IMR-90 (cell line): ENCODE data around the gene FLT3LG. TPM values are rescaled to one million over a fixed set of nuclear protein-coding genes. Genes with fewer than 3 reads are reported as not detected.

ENCODE experiments used
- ATAC-seq: fragments of 200-7000 bp; cut with Tn5 transposase; 2 replicates; pipeline ENCODE4 v1.9.1; 2020; ENCODE audit warnings: low read depth, mild to moderate bottlenecking, moderate library complexity
- BruUV-seq: library from RNA; stranded (reverse); fragments of 400-500 nt; replicated peaks from 2 replicates; lab custom pipeline; 2021; lab: Mats Ljungman, UMichigan
- CTCF ChIA-PET: fragments of 300-600 bp; formaldehyde crosslinking; extraction: SDS; loops from one replicate; lab custom pipeline; 2021; ENCODE audit warnings: antibody characterized with exemption; lab: Yijun Ruan, JAX
- POLR2A ChIA-PET: fragments of 300-600 bp; sonication (Branson Sonifier 250); formaldehyde crosslinking; loops from one replicate; lab custom pipeline; 2022; ENCODE audit warnings: antibody characterized with exemption; ENCODE audit not compliant: unreplicated experiment; lab: Charles Lee
- DNase-seq: peaks from one replicate; pipeline ENCODE4 v3.0.0; 2013
- H2AFZ ChIP-seq: replicated peaks from 2 replicates; pipeline ENCODE3; 2013; ENCODE audit warnings: low read length, mild to moderate bottlenecking; ENCODE audit not compliant: poor library complexity
- H2AK5ac ChIP-seq: 2 replicates; pipeline ENCODE4 v1.6.1; 2013; ENCODE audit warnings: low read depth, low read length, inconsistent platforms
- H2AK9ac ChIP-seq: replicated peaks from 2 replicates; pipeline ENCODE3; 2013; ENCODE audit warnings: mild to moderate bottlenecking, low read depth, low read length, moderate library complexity; ENCODE audit not compliant: poor library complexity
- H2BK120ac ChIP-seq: 2 replicates; pipeline ENCODE4 v1.6.1; 2013; ENCODE audit warnings: low read depth, low read length, inconsistent platforms
- H2BK15ac ChIP-seq: 3 replicates; pipeline ENCODE4 v1.6.1; 2013; ENCODE audit warnings: low read depth, low read length, inconsistent platforms
- H2BK20ac ChIP-seq: 2 replicates; pipeline ENCODE4 v1.6.1; 2013; ENCODE audit warnings: low read depth, mild to moderate bottlenecking, inconsistent platforms, low read length, moderate library complexity
- H2BK5ac ChIP-seq: 2 replicates; pipeline ENCODE4 v1.6.1; 2013; ENCODE audit warnings: mild to moderate bottlenecking, low read depth, low read length, inconsistent platforms; ENCODE audit not compliant: poor library complexity, severe bottlenecking
- H3K14ac ChIP-seq: replicated peaks from 2 replicates; pipeline ENCODE4 v1.6.1; 2013; ENCODE audit warnings: low read depth, low read length, inconsistent platforms
- H3K18ac ChIP-seq: 2 replicates; pipeline ENCODE4 v1.6.1; 2013; ENCODE audit warnings: low read depth, low read length, control low read depth
- H3K23ac ChIP-seq: 2 replicates; pipeline ENCODE4 v1.6.1; 2013; ENCODE audit warnings: low read depth, low read length, inconsistent platforms
- H3K27ac ChIP-seq: 2 replicates; pipeline ENCODE4 v1.5.1; 2013; ENCODE audit warnings: mild to moderate bottlenecking, control low read depth, low read length; ENCODE audit not compliant: insufficient read depth
- H3K27me3 ChIP-seq: 2 replicates; pipeline ENCODE4 v1.6.1; 2013; ENCODE audit warnings: low read length; ENCODE audit not compliant: control insufficient read depth, insufficient read depth
- H3K36me3 ChIP-seq: 2 replicates; pipeline ENCODE4 v1.6.1; 2013; ENCODE audit warnings: low read length, mixed read lengths; ENCODE audit not compliant: control insufficient read depth, insufficient read depth
- H3K4ac ChIP-seq: 2 replicates; pipeline ENCODE4 v1.6.1; 2013; ENCODE audit warnings: low read depth, low read length, inconsistent platforms
- H3K4me1 ChIP-seq: 2 replicates; pipeline ENCODE4 v1.6.1; 2013; ENCODE audit warnings: low read length, mixed read lengths; ENCODE audit not compliant: control insufficient read depth, insufficient read depth
- H3K4me2 ChIP-seq: 2 replicates; pipeline ENCODE4 v1.6.1; 2013; ENCODE audit warnings: low read depth, mild to moderate bottlenecking, control low read depth, low read length, moderate library complexity
- H3K4me3 ChIP-seq: 2 replicates; pipeline ENCODE4 v1.5.1; 2013; ENCODE audit warnings: low read depth, mild to moderate bottlenecking, control low read depth, low read length, moderate library complexity; ENCODE audit not compliant: insufficient read depth
- H3K56ac ChIP-seq: 2 replicates; pipeline ENCODE4 v1.6.1; 2013; ENCODE audit warnings: low read length, inconsistent platforms; ENCODE audit not compliant: insufficient read depth; ENCODE audit errors: extremely low read depth
- H3K79me1 ChIP-seq, 2 experiments: 2 replicates each; pipeline ENCODE4 v1.6.1; 2013; ENCODE audit warnings: low read length in 2 of 2, inconsistent platforms in 1 of 2, low read depth in 1 of 2
- H3K9ac ChIP-seq: 2 replicates; pipeline ENCODE4 v1.6.1; 2013; ENCODE audit warnings: low read depth, low read length, control low read depth
- H3K9me1 ChIP-seq: 2 replicates; pipeline ENCODE4 v1.6.1; 2013; ENCODE audit warnings: low read length, inconsistent platforms; ENCODE audit not compliant: insufficient read depth
- H3K9me3 ChIP-seq: 2 replicates; pipeline ENCODE4 v1.6.1; 2013; ENCODE audit warnings: low read length; ENCODE audit not compliant: control insufficient read depth, insufficient read depth
- H4K20me1 ChIP-seq: 2 replicates; pipeline ENCODE4 v1.6.1; 2013; ENCODE audit warnings: low read length, inconsistent platforms; ENCODE audit not compliant: insufficient read depth
- H4K5ac ChIP-seq: 2 replicates; pipeline ENCODE4 v1.6.1; 2013; ENCODE audit warnings: mild to moderate bottlenecking, low read depth, low read length, control low read depth
- H4K8ac ChIP-seq, 2 experiments: 2 replicates each; pipeline ENCODE4 v1.6.1; 2013; ENCODE audit warnings: low read depth in 2 of 2, low read length in 2 of 2, control low read depth in 1 of 2, inconsistent platforms in 1 of 2
- H4K91ac ChIP-seq: 2 replicates; pipeline ENCODE4 v1.6.1; 2013; ENCODE audit warnings: low read depth, low read length, inconsistent platforms; ENCODE audit not compliant: insufficient read depth
- BHLHE40 ChIP-seq: fragments of 150-350 bp; IDR thresholded peaks from 2 replicates; pipeline ENCODE4 v1.6.1; 2016; ENCODE audit warnings: mild to moderate bottlenecking, low read depth, low read length
- CEBPB ChIP-seq: IDR thresholded peaks from 2 replicates; pipeline ENCODE4 v1.6.1; 2012; ENCODE audit warnings: low read depth, low read length, improper control_type of control experiment
- CHD1 ChIP-seq: IDR thresholded peaks from 2 replicates; pipeline ENCODE4 v1.6.1; 2012; ENCODE audit warnings: low read depth, low read length, improper control_type of control experiment
- CTCF ChIP-seq: conservative IDR thresholded peaks from 2 replicates; pipeline ENCODE4 v1.5.1; 2012; ENCODE audit warnings: mild to moderate bottlenecking, low read depth, low read length, improper control_type of control experiment
- ELK1 ChIP-seq: fragments of 150-350 bp; IDR thresholded peaks from 2 replicates; pipeline ENCODE4 v1.6.1; 2016; ENCODE audit warnings: low read depth, mild to moderate bottlenecking, low read length, moderate library complexity, borderline replicate concordance
- FOS ChIP-seq: fragments of 150-350 bp; IDR thresholded peaks from 2 replicates; pipeline ENCODE4 v1.6.1; 2016; ENCODE audit warnings: low read depth, low read length
- MAFK ChIP-seq: IDR thresholded peaks from 2 replicates; pipeline ENCODE4 v1.6.1; 2012; ENCODE audit warnings: low read depth, low read length, improper control_type of control experiment
- NFE2L2 ChIP-seq: fragments of 150-350 bp; IDR thresholded peaks from 2 replicates; pipeline ENCODE4 v1.6.1; 2016; ENCODE audit warnings: low read depth, mild to moderate bottlenecking, low read length
- RAD21 ChIP-seq: IDR thresholded peaks from 2 replicates; pipeline ENCODE4 v1.6.1; 2012; ENCODE audit warnings: low read length, improper control_type of control experiment
- RCOR1 ChIP-seq: IDR thresholded peaks from 2 replicates; pipeline ENCODE4 v1.6.1; 2012; ENCODE audit warnings: mild to moderate bottlenecking, low read length, improper control_type of control experiment; ENCODE audit not compliant: insufficient replicate concordance
- RFX5 ChIP-seq: IDR thresholded peaks from 2 replicates; pipeline ENCODE4 v1.8.0; 2012; ENCODE audit warnings: low read depth, mild to moderate bottlenecking, low read length, moderate library complexity
- SMC3 ChIP-seq: fragments of 150-350 bp; IDR thresholded peaks from 2 replicates; pipeline ENCODE4 v1.6.1; 2016; ENCODE audit warnings: low read depth, mild to moderate bottlenecking, antibody characterized with exemption, low read length, moderate library complexity
- USF2 ChIP-seq: fragments of 150-350 bp; IDR thresholded peaks from 2 replicates; pipeline ENCODE4 v1.6.1; 2017; ENCODE audit warnings: mild to moderate bottlenecking, antibody characterized with exemption, low read length, low read depth
- WGBS, 2 experiments: methylation state at CpG; one replicate each; pipeline versions ENCODE4 v1.1.5 to v1.1.7; 2013; ENCODE audit warnings: missing lambda C conversion rate in 2 of 2; ENCODE audit not compliant: insufficient read length in 1 of 2; ENCODE audit errors: extremely low coverage in 2 of 2; 5-methylcytosine and 5-hydroxymethylcytosine counted together
- dilution Hi-C: fragments of 300-500 bp; cut with HindIII; formaldehyde crosslinking; loops from one replicate; pipeline ENCODE4 v1.14.3; 2018; ENCODE audit warnings: low sequenced_read_pairs; ENCODE audit not compliant: unreplicated experiment
- in situ Hi-C: fragments of 300-500 bp; cut with MboI; formaldehyde crosslinking; loops from 3 replicates; pipeline ENCODE4 v1.14.3; 2019; ENCODE audit warnings: low sequenced_read_pairs, inconsistent platforms, mixed read lengths
- intact Hi-C: fragments of 100-400 bp; cut with micrococcal nuclease; formaldehyde crosslinking; loops from 2 replicates; pipeline ENCODE4 v1.10.0; 2022
- polyA plus RNA-seq, 3 experiments: library from polyadenylated mRNA; depleted of rRNA; stranded (reverse); fragments of >200 nt; gene quantifications; 2 replicates each; pipeline ENCODE4 v1.2.3, GENCODE V29; 2012; ENCODE audit warnings: low replicate concordance in 1 of 3
- total RNA-seq: library from RNA; depleted of rRNA; stranded (reverse); fragments of >200 nt; gene quantifications from 2 replicates; pipeline ENCODE4 v1.2.3, GENCODE V29; 2012

The FLT3LG gene
- total and polyA plus RNA-seq, 2 of the 4 experiments (the other 2 are of a cell fraction) = 0.90 to 8.3 TPM

GRCh38 chr19:49434907-49435583, 39.0 kb upstream of the FLT3LG start:
- WGBS, 2 experiments = 89% methylated on average over 12 of the region's 18 CpGs; no CpG with 5 or more reads in 1 of the 2 experiments
- H3K27me3 ChIP-seq = peaks cover 98% of the 10 kb centered on the region
- BruUV-seq = no TSS peak
- no peak overlapping the region for H4K8ac ChIP-seq
- H3K9me3 ChIP-seq = peaks cover 18% of the 10 kb centered on the region
- DNase-seq (no peak), ATAC-seq (no peak)
- in situ Hi-C loops (loop anchor here (10.0 kb wide), 1 partner anchor 170 kb away; no protein-coding TSS in a partner anchor), dilution Hi-C loops (no loop called here), intact Hi-C loops (no loop called here)
- no peaks in the 10 kb centered on the region for H3K79me1 ChIP-seq
- H3K4me2 ChIP-seq = no peak overlapping the region
- H3K14ac ChIP-seq = no peak overlapping the region
- H4K20me1 ChIP-seq = no peaks in the 10 kb centered on the region
- no peaks in the 10 kb centered on the region for H3K9me1 ChIP-seq
- no peak overlapping the region for H2AK5ac ChIP-seq
- no peaks in the 10 kb centered on the region for H3K36me3 ChIP-seq
- H2BK5ac ChIP-seq = no peak overlapping the region
- no peaks in the 10 kb centered on the region for H3K4me1 ChIP-seq
- H3K18ac ChIP-seq = no peak overlapping the region
- H2AFZ ChIP-seq = no peak overlapping the region
- no peak overlapping the region for H2AK9ac ChIP-seq
- H4K5ac ChIP-seq = no peak overlapping the region
- H2BK120ac ChIP-seq = no peak overlapping the region
- H4K91ac ChIP-seq = no peak overlapping the region
- no peak overlapping the region for H3K9ac ChIP-seq
- ChIA-PET CTCF (interaction anchor here (0.6 kb wide), 1 partner anchor 29 kb away, joined by 4 read pairs; no protein-coding TSS in a partner anchor), POLR2A (no interaction called here)
- no peak overlapping the region for H2BK15ac ChIP-seq
- no peak overlapping the region for H2BK20ac ChIP-seq
- H3K27ac ChIP-seq = no peak overlapping the region
- no peak overlapping the region for H3K56ac ChIP-seq
- no peak overlapping the region for H3K4me3 ChIP-seq
- no peak overlapping the region for H3K4ac ChIP-seq
- no peak overlapping the region for H3K23ac ChIP-seq
- TF ChIP-seq MAFK = no peak
- no peak for TF ChIP-seq CHD1
- TF ChIP-seq CTCF = no peak
- no peak for TF ChIP-seq BHLHE40
- no peak for TF ChIP-seq SMC3
- TF ChIP-seq CEBPB = no peak
- TF ChIP-seq RCOR1 = no peak
- no peak for TF ChIP-seq ELK1
- TF ChIP-seq RAD21 = no peak
- TF ChIP-seq RFX5 = no peak
- no peak for TF ChIP-seq FOS
- TF ChIP-seq USF2 = no peak
- TF ChIP-seq NFE2L2 = no peak
